Vagina (tissue), 2 donors: Measurements from ENCODE around the gene UPK1A. TPM values are rescaled to one million over a fixed set of nuclear protein-coding genes. Genes with fewer than 3 reads are reported as not detected.

Experiments used
- DNase-seq, 2 donors: peaks; one replicate each; pipeline ENCODE4 v3.0.0-alpha.2; 2017; ENCODE audit errors: extremely low spot score in 2 of 2
- H3K27ac ChIP-seq: fragments of 200-600 bp; sonication (generic); one replicate; pipeline ENCODE4 v1.5.1; 2019
- H3K27me3 ChIP-seq: fragments of 200-600 bp; sonication (generic); one replicate; pipeline ENCODE4 v1.5.1; 2019
- H3K36me3 ChIP-seq, 2 donors: fragments of 200-600 bp; sonication (generic); one replicate each; pipeline ENCODE4 v1.5.1; 2017 to 2019
- H3K4me1 ChIP-seq: fragments of 200-600 bp; sonication (generic); one replicate; pipeline ENCODE4 v1.5.1; 2019
- H3K4me3 ChIP-seq, 2 donors: fragments of 200-600 bp; sonication (generic); 1 replicate in 1 of 2; 2 replicates in 1 of 2; pipeline ENCODE4 v1.5.1; 2016 to 2019
- H3K9me3 ChIP-seq: fragments of 200-600 bp; sonication (generic); one replicate; pipeline ENCODE4 v1.5.1; 2019
- POLR2A ChIP-seq, 2 donors: fragments of 450-650 bp; IDR thresholded peaks; one replicate each; pipeline ENCODE4 v1.6.1; 2017; ENCODE audit warnings: antibody characterized with exemption in 2 of 2, mild to moderate bottlenecking in 2 of 2, moderate library complexity in 2 of 2
- POLR2AphosphoS5 ChIP-seq, 2 donors: sonication (generic); formaldehyde crosslinking; IDR thresholded peaks; one replicate each; pipeline ENCODE4 v1.9.0; 2017; ENCODE audit warnings: antibody characterized with exemption in 2 of 2, mild to moderate bottlenecking in 2 of 2, low read depth in 1 of 2; ENCODE audit not compliant: insufficient read depth in 1 of 2
- intact Hi-C: fragments of 100-400 bp; cut with DNase I; formaldehyde crosslinking; loops from one replicate; pipeline ENCODE4 v1.15.1; 2023
- total RNA-seq: library from RNA; depleted of rRNA; stranded (reverse); fragments of >200 nt; gene quantifications from one replicate; pipeline ENCODE4 v1.2.3, GENCODE V29; 2016
- TF ChIP-seq, protein P1 (sequence below), 3 experiments: fragments of 450-650 bp in 2 of 3; fragments of 200-600 bp in 1 of 3; sonication (generic) in 1 of 3; IDR thresholded peaks; one replicate each; pipeline ENCODE4 v1.5.1; 2017 to 2019; ENCODE audit warnings: antibody characterized with exemption in 3 of 3, mild to moderate bottlenecking in 2 of 3, moderate library complexity in 2 of 3

Gene UPK1A
- total RNA-seq, 1 donor from 2014 or later, result 9.1 TPM

- H3K4me3 ChIP-seq, result no peak overlapping the region
- H3K9me3 ChIP-seq, result no peaks in the 10 kb centered on the region
- peaks cover 0 to 7% of the 10 kb centered on the region in 2 donors for H3K36me3 ChIP-seq
- TF ChIP-seq POLR2AphosphoS5 (IDR thresholded peaks at IDR 0.05; ENCODE audit: insufficient read depth in 1 of 2, low read depth in 1 of 2) (no peak), POLR2A (IDR thresholded peaks at IDR 0.05) (no peak)
- TF ChIP-seq, protein P1, sequence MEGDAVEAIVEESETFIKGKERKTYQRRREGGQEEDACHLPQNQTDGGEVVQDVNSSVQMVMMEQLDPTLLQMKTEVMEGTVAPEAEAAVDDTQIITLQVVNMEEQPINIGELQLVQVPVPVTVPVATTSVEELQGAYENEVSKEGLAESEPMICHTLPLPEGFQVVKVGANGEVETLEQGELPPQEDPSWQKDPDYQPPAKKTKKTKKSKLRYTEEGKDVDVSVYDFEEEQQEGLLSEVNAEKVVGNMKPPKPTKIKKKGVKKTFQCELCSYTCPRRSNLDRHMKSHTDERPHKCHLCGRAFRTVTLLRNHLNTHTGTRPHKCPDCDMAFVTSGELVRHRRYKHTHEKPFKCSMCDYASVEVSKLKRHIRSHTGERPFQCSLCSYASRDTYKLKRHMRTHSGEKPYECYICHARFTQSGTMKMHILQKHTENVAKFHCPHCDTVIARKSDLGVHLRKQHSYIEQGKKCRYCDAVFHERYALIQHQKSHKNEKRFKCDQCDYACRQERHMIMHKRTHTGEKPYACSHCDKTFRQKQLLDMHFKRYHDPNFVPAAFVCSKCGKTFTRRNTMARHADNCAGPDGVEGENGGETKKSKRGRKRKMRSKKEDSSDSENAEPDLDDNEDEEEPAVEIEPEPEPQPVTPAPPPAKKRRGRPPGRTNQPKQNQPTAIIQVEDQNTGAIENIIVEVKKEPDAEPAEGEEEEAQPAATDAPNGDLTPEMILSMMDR (IDR thresholded peaks at IDR 0.05), result no peak
- H3K27ac ChIP-seq, result no peak overlapping the region
- H3K4me1 ChIP-seq, result peaks cover under 1% of the 10 kb centered on the region
- intact Hi-C loops, result no loop called here
- DNase-seq, result no peak
- no peaks in the 10 kb centered on the region for H3K27me3 ChIP-seq
These were observed 43.6 kb upstream of the UPK1A start for GRCh38 chr19:35622750-35623149.

DNA sequence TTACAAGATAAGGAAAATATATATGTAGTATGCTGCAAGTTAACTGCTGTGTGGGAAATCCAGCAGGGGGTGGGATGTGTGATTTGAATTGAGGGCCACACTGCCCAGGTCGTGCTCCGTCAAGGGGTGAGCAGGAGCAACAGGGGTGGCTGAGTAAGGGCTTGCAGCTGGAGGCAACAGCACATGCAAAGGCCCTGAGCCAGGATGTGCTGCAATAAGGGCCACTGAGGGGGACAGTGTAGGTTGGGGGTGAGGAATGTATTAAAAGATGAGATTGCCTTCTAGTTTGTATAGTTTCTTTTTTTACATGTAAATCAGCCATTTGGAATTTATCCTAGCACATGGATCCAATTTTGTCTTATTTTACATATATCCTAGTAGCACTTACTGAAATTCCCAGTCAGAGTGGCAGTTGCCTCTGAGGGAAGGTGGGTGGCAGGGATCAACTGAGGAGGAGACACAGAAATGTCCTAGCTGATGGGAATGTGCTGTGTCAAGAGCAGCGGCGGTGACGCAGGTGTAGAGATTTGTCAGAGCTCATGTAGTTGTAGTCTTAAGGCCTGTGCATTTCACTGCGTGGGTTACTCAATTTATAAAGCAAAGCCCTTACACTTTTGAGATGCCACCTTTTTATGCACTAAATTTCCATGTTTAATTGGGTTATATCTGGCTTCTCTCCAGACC is 42.8 kb upstream of the UPK1A start:
- H3K4me3 ChIP-seq, result no peak overlapping the region
- intact Hi-C loops, result no loop called here
- no peaks in the 10 kb centered on the region for H3K9me3 ChIP-seq
- no peak for DNase-seq
- TF ChIP-seq, protein P1 (IDR thresholded peaks at IDR 0.05), result no peak
- TF ChIP-seq POLR2A (IDR thresholded peaks at IDR 0.05) (no peak), POLR2AphosphoS5 (IDR thresholded peaks at IDR 0.05; ENCODE audit: insufficient read depth in 1 of 2, low read depth in 1 of 2) (no peak)
- no peak overlapping the region for H3K27ac ChIP-seq
- peaks cover 0 to 7% of the 10 kb centered on the region in 2 donors for H3K36me3 ChIP-seq
- H3K27me3 ChIP-seq, result no peaks in the 10 kb centered on the region
- H3K4me1 ChIP-seq, result peaks cover 5% of the 10 kb centered on the region

GRCh38 chr19:35628264-35628564 is 38.1 kb upstream of the UPK1A start:
- Histone ChIP-seq H3K27me3 (no peaks in the 10 kb centered on the region), H3K4me3 (peak overlapping the region; percentile 80 to 84), H3K36me3 (peaks cover 0 to 30% of the 10 kb centered on the region in 2 donors), H3K9me3 (no peaks in the 10 kb centered on the region), H3K4me1 (peaks cover 23% of the 10 kb centered on the region), H3K27ac (peak overlapping the region; percentile 88)
- TF ChIP-seq, protein P1 (IDR thresholded peaks at IDR 0.05), result no peak
- TF ChIP-seq POLR2AphosphoS5 (IDR thresholded peaks at IDR 0.05; ENCODE audit: insufficient read depth in 1 of 2, low read depth in 1 of 2), result no peak
- TF ChIP-seq POLR2A (IDR thresholded peaks at IDR 0.05), result no peak
- intact Hi-C loops, result no loop called here
- no peak for DNase-seq

DNA sequence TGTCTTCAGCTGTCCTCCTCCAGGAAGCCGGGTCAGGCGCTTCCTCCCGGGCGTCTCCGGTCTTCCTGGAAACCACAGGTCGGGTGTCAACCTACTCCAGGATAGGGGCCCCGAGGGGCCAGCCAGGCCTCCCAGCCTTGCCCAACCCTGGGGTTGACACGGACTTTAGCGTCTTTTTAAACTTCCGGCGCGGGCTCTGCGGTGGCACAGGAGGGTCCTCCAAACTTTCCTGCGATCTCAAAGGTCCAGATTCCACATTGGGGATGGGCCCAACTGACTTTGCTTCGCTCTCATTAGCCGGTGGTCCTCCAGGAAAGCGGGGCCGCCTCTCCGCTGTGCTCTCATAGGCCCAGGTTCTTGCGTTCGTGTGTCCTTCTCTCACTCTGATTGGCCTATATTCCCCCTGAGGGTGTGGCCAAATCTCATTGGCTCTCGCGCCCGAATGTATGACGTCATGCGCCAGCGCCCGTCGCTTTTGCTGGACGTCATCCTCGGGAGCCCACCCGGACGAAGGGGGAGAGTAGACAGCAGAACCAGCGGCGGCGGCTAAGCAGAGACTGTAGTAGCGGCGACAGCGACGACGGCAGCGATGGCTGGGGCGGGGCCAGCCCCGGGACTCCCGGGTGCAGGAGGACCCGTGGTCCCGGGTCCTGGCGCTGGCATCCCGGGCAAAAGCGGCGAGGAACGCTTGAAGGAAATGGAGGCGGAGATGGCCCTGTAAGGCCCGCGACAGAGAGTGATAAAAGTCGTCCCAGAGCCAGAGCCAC is 37.6 kb upstream of the UPK1A start, which contains the start of gene RBM42:
Gene RBM42, plus strand, starts transcription at position 472 of the 767 bp plus-strand sequence. Its CDS starts 118 bp downstream, at position 590.
- TF ChIP-seq POLR2A (IDR thresholded peaks at IDR 0.05) (peak in 1 of 2 donors; percentile 43), POLR2AphosphoS5 (IDR thresholded peaks at IDR 0.05; ENCODE audit: insufficient read depth in 1 of 2, low read depth in 1 of 2) (peak; percentile 93 to 96)
- TF ChIP-seq, protein P1 (IDR thresholded peaks at IDR 0.05), result no peak
- Histone ChIP-seq H3K4me3 (peak within 1 kb of the TSS; percentile 80 to 84), H3K4me1 (peaks cover 23% of the 10 kb centered on the region), H3K27ac (peak within 1 kb of the TSS; percentile 88), H3K36me3 (peaks cover 0 to 36% of the 10 kb centered on the region in 2 donors), H3K9me3 (no peaks in the 10 kb centered on the region), H3K27me3 (no peaks in the 10 kb centered on the region)
- peak; percentile 98 to 99 for DNase-seq
- intact Hi-C loops, result no loop called here

- DNase-seq, result no peak
- no peaks in the 10 kb centered on the region for H3K9me3 ChIP-seq
- intact Hi-C loops, result no loop called here
- peaks cover 0 to 41% of the 10 kb centered on the region in 2 donors for H3K36me3 ChIP-seq
- peak overlapping the region; percentile 80 to 84 for H3K4me3 ChIP-seq
- H3K27ac ChIP-seq, result peak overlapping the region; percentile 88
- TF ChIP-seq POLR2AphosphoS5 (IDR thresholded peaks at IDR 0.05; ENCODE audit: insufficient read depth in 1 of 2, low read depth in 1 of 2) (no peak), POLR2A (IDR thresholded peaks at IDR 0.05) (no peak)
- TF ChIP-seq, protein P1 (IDR thresholded peaks at IDR 0.05), result no peak
- H3K4me1 ChIP-seq, result peaks cover 23% of the 10 kb centered on the region
- H3K27me3 ChIP-seq, result no peaks in the 10 kb centered on the region
These were observed 37.0 kb upstream of the UPK1A start for GRCh38 chr19:35629332-35629633.
